ENCODE results near the gene TMEM51. TPM values are rescaled to one million over a fixed set of nuclear protein-coding genes. Genes with fewer than 3 reads are reported as not detected.

TMEM51 gene
- total RNA-seq, 1 experiment from 2014 or later: 47.6 TPM

DNA sequence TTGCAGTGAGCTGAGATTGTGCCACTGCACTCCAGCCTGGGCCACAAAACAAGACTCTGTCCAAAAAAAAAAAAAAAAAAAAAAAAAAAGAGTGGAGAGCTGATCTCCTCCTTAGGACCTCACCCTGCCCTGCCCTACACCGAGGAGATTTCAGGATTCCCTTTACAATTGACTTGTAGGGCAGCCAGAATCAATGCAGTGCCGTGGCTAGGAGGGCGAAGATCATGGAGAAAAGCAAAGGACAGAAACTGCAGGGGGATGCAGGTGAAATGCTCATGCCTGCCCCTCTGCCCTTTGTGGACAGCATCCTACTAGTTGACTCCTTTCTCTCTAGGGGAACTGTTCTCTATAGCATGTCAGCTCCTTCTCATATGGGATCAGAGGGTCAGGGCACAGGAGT lies 103.0 kb downstream of the TMEM51 start:
- DNase-seq: no peak
- CTCF ChIA-PET: interaction anchor here (0.7 kb wide), 1 partner anchor 78 kb away, joined by 5 read pairs; no protein-coding TSS in a partner anchor
- H3K4me3 Mint-ChIP-seq (ENCODE audit: low read depth, unreplicated experiment): no peak overlapping the region
- peaks cover 16% of the 10 kb centered on the region for H3K4me1 Mint-ChIP-seq (ENCODE audit: low read depth, unreplicated experiment)
- no peaks in the 10 kb centered on the region for H3K9me3 Mint-ChIP-seq (ENCODE audit: low read depth, unreplicated experiment)
- TF ChIP-seq CTCF (IDR thresholded peaks at IDR 0.05; ENCODE audit: unreplicated experiment): no peak
- H3K36me3 Mint-ChIP-seq (ENCODE audit: insufficient read depth, unreplicated experiment): no peaks in the 10 kb centered on the region
- intact Hi-C loops (cut with micrococcal nuclease; ENCODE audit: unreplicated experiment): no loop called here
- no peaks in the 10 kb centered on the region for H3K27me3 Mint-ChIP-seq (ENCODE audit: unreplicated experiment)
- BruUV-seq (replicated peaks): no TSS peak
- H3K27ac Mint-ChIP-seq (ENCODE audit: unreplicated experiment): no peak overlapping the region

DNA sequence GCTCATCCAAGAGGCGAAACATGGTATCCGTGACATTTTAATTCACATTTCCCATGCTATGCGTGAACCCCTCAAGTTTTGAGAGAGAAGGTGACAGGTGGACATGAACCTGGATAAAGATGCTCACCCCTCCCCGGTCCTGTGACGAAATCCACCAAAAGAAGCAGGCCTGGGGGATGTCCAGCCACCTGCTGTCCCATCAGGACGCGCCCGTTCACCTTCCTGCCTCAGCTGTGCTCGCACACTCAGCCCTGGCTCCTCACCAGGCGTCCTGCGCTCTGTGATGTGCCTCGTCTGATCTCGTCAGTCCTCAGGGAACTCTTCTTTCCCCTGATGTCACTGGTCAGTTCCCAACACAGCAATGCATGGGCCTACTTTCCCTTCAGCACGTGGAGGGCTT lies 103.8 kb downstream of the TMEM51 start:
- no peaks in the 10 kb centered on the region for H3K36me3 Mint-ChIP-seq (ENCODE audit: insufficient read depth, unreplicated experiment)
- no peak for TF ChIP-seq CTCF (IDR thresholded peaks at IDR 0.05; ENCODE audit: unreplicated experiment)
- no peak for DNase-seq
- CTCF ChIA-PET: no interaction called here
- BruUV-seq (replicated peaks): no TSS peak
- no peak overlapping the region for H3K27ac Mint-ChIP-seq (ENCODE audit: unreplicated experiment)
- H3K27me3 Mint-ChIP-seq (ENCODE audit: unreplicated experiment): no peaks in the 10 kb centered on the region
- intact Hi-C loops (cut with micrococcal nuclease; ENCODE audit: unreplicated experiment): no loop called here
- H3K9me3 Mint-ChIP-seq (ENCODE audit: low read depth, unreplicated experiment): no peaks in the 10 kb centered on the region
- H3K4me1 Mint-ChIP-seq (ENCODE audit: low read depth, unreplicated experiment): peaks cover 23% of the 10 kb centered on the region
- H3K4me3 Mint-ChIP-seq (ENCODE audit: low read depth, unreplicated experiment): no peak overlapping the region

DNA sequence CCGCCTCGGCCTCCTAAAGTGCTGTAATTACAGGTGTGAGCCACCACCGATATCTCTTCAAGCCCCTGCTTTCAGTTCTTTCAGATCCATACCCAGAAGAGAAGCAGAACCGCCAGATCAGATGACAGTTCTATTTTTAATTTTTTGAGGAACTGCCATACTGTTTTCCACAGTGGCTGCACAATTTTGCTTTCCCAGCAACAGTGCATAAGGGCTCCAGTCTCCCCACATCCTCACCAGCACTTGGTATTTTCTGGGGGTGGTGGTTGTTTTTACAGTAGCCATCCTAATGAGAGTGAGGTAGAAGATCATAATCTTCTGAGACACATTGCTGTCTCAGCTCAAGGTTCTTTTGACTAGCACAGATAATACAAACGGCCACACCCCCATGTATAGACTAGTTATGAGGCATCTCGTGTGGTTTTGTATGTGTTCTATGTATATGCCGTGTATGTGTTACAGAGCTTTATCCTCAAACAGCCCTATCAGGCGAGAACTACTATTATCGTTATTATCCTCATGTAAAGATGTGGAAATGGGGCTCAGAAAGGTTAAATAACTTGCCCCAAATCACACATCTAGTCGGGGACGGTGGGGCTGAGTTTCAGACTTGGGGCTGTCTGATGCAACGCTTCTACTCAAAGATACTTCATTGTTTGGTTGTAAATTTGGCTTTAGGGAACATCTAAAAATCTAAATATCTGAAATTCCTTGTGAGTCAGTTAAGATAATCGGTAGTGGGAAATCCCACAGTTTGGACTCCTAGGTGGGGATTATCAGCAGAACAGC lies 105.5 kb downstream of the TMEM51 start:
- Mint-ChIP-seq H3K4me3 (ENCODE audit: low read depth, unreplicated experiment) (no peak overlapping the region), H3K36me3 (ENCODE audit: insufficient read depth, unreplicated experiment) (no peaks in the 10 kb centered on the region), H3K4me1 (ENCODE audit: low read depth, unreplicated experiment) (peaks cover 23% of the 10 kb centered on the region), H3K27me3 (ENCODE audit: unreplicated experiment) (no peaks in the 10 kb centered on the region), H3K9me3 (ENCODE audit: low read depth, unreplicated experiment) (no peaks in the 10 kb centered on the region), H3K27ac (ENCODE audit: unreplicated experiment) (no peak overlapping the region)
- intact Hi-C loops (cut with micrococcal nuclease; ENCODE audit: unreplicated experiment): no loop called here
- no peak for TF ChIP-seq CTCF (IDR thresholded peaks at IDR 0.05; ENCODE audit: unreplicated experiment)
- CTCF ChIA-PET: interaction anchor here (0.5 kb wide), 1 partner anchor 376 kb away, joined by 4 read pairs; no protein-coding TSS in a partner anchor
- no TSS peak for BruUV-seq (replicated peaks)
- no peak for DNase-seq

DNA sequence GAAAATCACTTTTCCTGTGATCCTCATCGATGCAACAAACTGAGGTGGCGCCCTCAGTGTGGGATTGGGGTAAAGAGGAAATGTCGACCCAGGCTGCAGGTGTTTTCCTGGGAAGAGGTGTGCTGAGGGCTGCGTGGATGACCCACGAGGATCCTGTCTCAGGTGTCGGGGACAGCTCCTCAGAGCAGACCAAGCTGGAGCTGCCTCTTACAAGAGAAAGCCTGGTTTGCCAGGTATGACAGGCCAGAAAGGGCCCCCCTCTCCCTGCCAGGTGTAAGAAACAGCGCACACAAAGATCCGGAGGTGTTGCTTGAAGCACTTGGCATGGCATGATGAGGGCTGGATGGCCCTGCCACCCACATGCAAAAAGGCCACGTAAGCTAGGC lies 106.1 kb downstream of the TMEM51 start:
- Mint-ChIP-seq H3K27me3 (ENCODE audit: unreplicated experiment) (no peaks in the 10 kb centered on the region), H3K4me3 (ENCODE audit: low read depth, unreplicated experiment) (no peak overlapping the region), H3K4me1 (ENCODE audit: low read depth, unreplicated experiment) (peaks cover 23% of the 10 kb centered on the region), H3K9me3 (ENCODE audit: low read depth, unreplicated experiment) (no peaks in the 10 kb centered on the region), H3K27ac (ENCODE audit: unreplicated experiment) (no peak overlapping the region), H3K36me3 (ENCODE audit: insufficient read depth, unreplicated experiment) (no peaks in the 10 kb centered on the region)
- no peak for DNase-seq
- CTCF ChIA-PET: interaction anchor here (0.5 to 0.6 kb wide), 2 partner anchors 12 to 375 kb away, joined by 3 to 4 read pairs; no protein-coding TSS in a partner anchor
- no TSS peak for BruUV-seq (replicated peaks)
- intact Hi-C loops (cut with micrococcal nuclease; ENCODE audit: unreplicated experiment): no loop called here
- no peak for TF ChIP-seq CTCF (IDR thresholded peaks at IDR 0.05; ENCODE audit: unreplicated experiment)

Data from Calu3 (cell line).